ENCODE measurements around the gene CA11. TPM values are rescaled to one million over a fixed set of nuclear protein-coding genes. Genes with fewer than 3 reads are reported as not detected.

CA11 gene
- total RNA-seq, 4 donors from 2014 or later: 1.4 to 2.5 TPM; not detected in 2

GRCh38 chr19:48614436-48615230 lies 31.4 kb downstream of the CA11 start, which contains the start of gene FAM83E:
Gene FAM83E, minus strand, starts transcription at chr19:48615076. Its CDS starts 1,704 bp downstream, at chr19:48613372.
- intact Hi-C loops (cut with DNase I; ENCODE audit: low total_unique reads) (no loop called here), in situ Hi-C loops (cut with MboI; ENCODE audit: low pct_ligation_motif_present in 1 of 4, low pct_unique_long_range_greater_than_20kb in 1 of 4, low sequenced_read_pairs in 3 of 4) (no loop called here)
- peak within 1 kb of the TSS; percentile 90 to 97 (median 94) for H3K27ac ChIP-seq
- no peaks in the 10 kb centered on the region for H3K9me3 ChIP-seq
- H3K4me3 ChIP-seq: peak within 1 kb of the TSS in 3 of 4 donors; percentile 33 to 50 (median 36)
- DNase-seq: peak; percentile 96
- H3K27me3 ChIP-seq: no peaks in the 10 kb centered on the region
- H3K36me3 ChIP-seq: peaks cover 0 to 19% (median 6%) of the 10 kb centered on the region in 4 donors
- TF ChIP-seq EP300 (IDR thresholded peaks at IDR 0.05; ENCODE audit: low read depth): peak; percentile 69
- TF ChIP-seq POLR2AphosphoS5 (IDR thresholded peaks at IDR 0.05): peak; percentile 37 to 93 (median 81)
- peak in 2 of 5 experiments; percentile 14 to 44 for TF ChIP-seq CTCF (IDR thresholded peaks at IDR 0.05)
- peak; percentile 91 for TF ChIP-seq POLR2A (IDR thresholded peaks at IDR 0.05)
- WGBS, 2 donors (ENCODE audit: low coverage in 1 of 2): 58% methylated on average over 24 of the region's 31 CpGs; no CpG with 5 or more reads in 1 of the 2 donors
- H3K4me1 ChIP-seq: peaks cover 24 to 43% (median 42%) of the 10 kb centered on the region in 4 donors

GRCh38 chr19:48613852-48614435 lies 32.0 kb downstream of the CA11 start:
- Histone ChIP-seq H3K4me3 (peak overlapping the region in 3 of 4 donors; percentile 33 to 50 (median 36)), H3K36me3 (peaks cover 0 to 19% (median 6%) of the 10 kb centered on the region in 4 donors), H3K27ac (peak overlapping the region; percentile 90 to 97 (median 94)), H3K27me3 (no peaks in the 10 kb centered on the region), H3K4me1 (peaks cover 24 to 41% (median 40%) of the 10 kb centered on the region in 4 donors), H3K9me3 (no peaks in the 10 kb centered on the region)
- intact Hi-C loops (cut with DNase I; ENCODE audit: low total_unique reads) (no loop called here), in situ Hi-C loops (cut with MboI; ENCODE audit: low pct_ligation_motif_present in 1 of 4, low pct_unique_long_range_greater_than_20kb in 1 of 4, low sequenced_read_pairs in 3 of 4) (no loop called here)
- TF ChIP-seq CTCF (IDR thresholded peaks at IDR 0.05) (no peak), EP300 (IDR thresholded peaks at IDR 0.05; ENCODE audit: low read depth) (no peak), POLR2AphosphoS5 (IDR thresholded peaks at IDR 0.05) (no peak), POLR2A (IDR thresholded peaks at IDR 0.05) (no peak)
- WGBS, 2 donors (ENCODE audit: low coverage in 1 of 2): 46% methylated on average over 13 of the region's 13 CpGs; no CpG with 5 or more reads in 1 of the 2 donors
- no peak for DNase-seq

- Histone ChIP-seq H3K9me3 (no peaks in the 10 kb centered on the region), H3K36me3 (peaks cover 0 to 19% (median 6%) of the 10 kb centered on the region in 4 donors), H3K4me1 (peaks cover 24 to 39% (median 38%) of the 10 kb centered on the region in 4 donors), H3K27ac (peak overlapping the region; percentile 90 to 97 (median 94)), H3K4me3 (peak overlapping the region in 3 of 4 donors; percentile 33 to 50 (median 36)), H3K27me3 (no peaks in the 10 kb centered on the region)
- in situ Hi-C loops (cut with MboI; ENCODE audit: low pct_ligation_motif_present in 1 of 4, low pct_unique_long_range_greater_than_20kb in 1 of 4, low sequenced_read_pairs in 3 of 4): no loop called here
- TF ChIP-seq POLR2A (IDR thresholded peaks at IDR 0.05): peak; percentile 64
- no peak for TF ChIP-seq CTCF (IDR thresholded peaks at IDR 0.05)
- TF ChIP-seq POLR2AphosphoS5 (IDR thresholded peaks at IDR 0.05): peak in 1 of 3 donors; percentile 33
- no peak for TF ChIP-seq EP300 (IDR thresholded peaks at IDR 0.05; ENCODE audit: low read depth)
- WGBS, 2 donors (ENCODE audit: low coverage in 1 of 2): 44% methylated on average over 25 of the region's 39 CpGs; no CpG with 5 or more reads in 1 of the 2 donors
- DNase-seq: peak; percentile 72
- intact Hi-C loops (cut with DNase I; ENCODE audit: low total_unique reads): no loop called here
Observed at GRCh38 chr19:48613024-48613851, 32.7 kb downstream of the CA11 start.

All from transverse colon (tissue), 4 donors.